SKM-1 treated with dmso at 0.1 percent for 144 hours (cell line): Measurements from ENCODE around the gene ZNF48.
A peak's percentile ranks its signal among the peaks of the same experiment; 100 is the strongest.

ENCODE experiments used
- DNase-seq: peaks from one replicate; lab custom pipeline; 2025; ENCODE audit not compliant: unreplicated experiment; lab: John Stamatoyannopoulos, UW

ZNF48 gene

GRCh38 chr16:30401768-30402425 lies 6.7 kb downstream of the ZNF48 start:
- no peak for DNase-seq

DNA sequence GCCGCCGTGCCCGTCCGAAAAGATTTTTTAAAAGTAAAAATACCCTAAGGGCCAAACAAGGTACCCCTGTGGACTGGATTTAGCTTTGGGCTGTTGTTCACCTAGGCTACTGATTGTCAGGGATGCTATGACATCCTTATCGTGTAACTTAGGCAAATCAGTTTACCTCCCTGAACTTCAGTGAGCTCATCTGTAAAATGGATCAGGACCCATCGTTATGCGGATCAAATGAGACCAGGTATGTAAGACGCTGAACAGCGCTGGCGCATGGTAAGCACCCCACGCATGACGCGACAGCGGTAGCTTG lies 11.5 kb downstream of the ZNF48 start:
- no peak for DNase-seq

GRCh38 chr16:30407102-30407803 lies 12.0 kb downstream of the ZNF48 start, which contains the start of gene ZNF771:
ZNF771 (plus strand) TSS chr16:30407606; CDS start chr16:30408054, 448 bp downstream.
- peak; percentile 79 for DNase-seq

- no peak for DNase-seq
These were observed 12.7 kb downstream of the ZNF48 start for GRCh38 chr16:30407804-30408534.

GRCh38 chr16:30409125-30410060 lies 14.2 kb downstream of the ZNF48 start:
- peak; percentile 83 for DNase-seq

GRCh38 chr16:30413112-30413806 lies 18.0 kb downstream of the ZNF48 start:
- DNase-seq: no peak

DNA sequence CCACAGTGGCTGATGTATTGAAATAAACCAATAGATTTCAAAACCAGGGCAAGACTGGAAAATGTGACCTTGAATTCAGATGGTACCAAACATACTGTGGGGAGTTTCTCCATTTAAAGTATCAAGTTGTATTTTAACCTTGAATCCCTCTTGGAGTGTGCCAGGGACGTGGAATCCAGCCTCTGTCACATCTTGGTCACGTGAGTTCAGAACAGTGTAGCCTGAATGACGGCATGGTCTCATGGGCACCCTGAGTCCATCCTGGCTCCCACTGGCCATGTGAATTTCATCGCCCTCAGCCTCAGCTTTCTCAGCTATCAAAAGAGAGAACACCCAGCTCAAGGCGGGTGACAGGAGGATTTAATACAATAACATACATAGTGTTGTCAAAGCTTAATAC lies 18.9 kb downstream of the ZNF48 start:
- no peak for DNase-seq

GRCh38 chr16:30416047-30416603 lies 20.9 kb downstream of the ZNF48 start:
- DNase-seq: no peak

GRCh38 chr16:30416624-30417528 lies 21.7 kb downstream of the ZNF48 start:
- DNase-seq: no peak

DNA sequence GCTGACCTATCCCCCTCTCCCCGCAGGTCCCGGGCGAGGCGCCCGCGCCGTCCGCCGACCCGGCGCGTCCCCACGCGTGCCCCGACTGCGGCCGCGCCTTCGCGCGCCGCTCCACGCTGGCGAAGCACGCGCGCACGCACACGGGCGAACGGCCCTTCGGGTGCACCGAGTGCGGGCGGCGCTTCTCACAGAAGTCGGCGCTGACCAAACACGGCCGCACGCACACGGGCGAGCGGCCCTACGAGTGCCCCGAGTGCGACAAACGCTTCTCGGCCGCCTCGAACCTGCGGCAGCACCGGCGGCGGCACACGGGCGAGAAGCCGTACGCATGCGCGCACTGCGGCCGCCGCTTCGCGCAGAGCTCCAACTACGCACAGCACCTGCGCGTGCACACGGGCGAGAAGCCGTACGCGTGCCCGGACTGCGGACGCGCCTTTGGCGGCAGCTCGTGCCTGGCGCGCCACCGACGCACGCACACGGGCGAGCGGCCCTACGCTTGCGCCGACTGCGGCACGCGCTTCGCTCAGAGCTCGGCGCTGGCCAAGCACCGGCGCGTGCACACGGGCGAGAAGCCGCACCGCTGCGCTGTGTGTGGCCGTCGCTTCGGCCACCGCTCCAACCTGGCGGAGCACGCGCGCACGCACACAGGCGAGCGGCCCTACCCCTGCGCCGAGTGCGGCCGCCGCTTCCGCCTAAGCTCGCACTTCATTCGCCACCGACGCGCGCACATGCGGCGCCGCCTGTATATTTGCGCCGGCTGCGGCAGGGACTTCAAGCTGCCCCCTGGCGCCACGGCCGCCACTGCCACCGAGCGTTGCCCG lies 22.5 kb downstream of the ZNF48 start:
- peak; percentile 85 for DNase-seq

GRCh38 chr16:30418350-30419181 lies 23.3 kb downstream of the ZNF48 start:
- DNase-seq: no peak

GRCh38 chr16:30421010-30421409 lies 25.8 kb downstream of the ZNF48 start:
- no peak for DNase-seq

GRCh38 chr16:30428055-30428454 lies 32.8 kb downstream of the ZNF48 start:
- DNase-seq: no peak

- DNase-seq: no peak
These were observed 34.1 kb downstream of the ZNF48 start for GRCh38 chr16:30429418-30429677.

DNA sequence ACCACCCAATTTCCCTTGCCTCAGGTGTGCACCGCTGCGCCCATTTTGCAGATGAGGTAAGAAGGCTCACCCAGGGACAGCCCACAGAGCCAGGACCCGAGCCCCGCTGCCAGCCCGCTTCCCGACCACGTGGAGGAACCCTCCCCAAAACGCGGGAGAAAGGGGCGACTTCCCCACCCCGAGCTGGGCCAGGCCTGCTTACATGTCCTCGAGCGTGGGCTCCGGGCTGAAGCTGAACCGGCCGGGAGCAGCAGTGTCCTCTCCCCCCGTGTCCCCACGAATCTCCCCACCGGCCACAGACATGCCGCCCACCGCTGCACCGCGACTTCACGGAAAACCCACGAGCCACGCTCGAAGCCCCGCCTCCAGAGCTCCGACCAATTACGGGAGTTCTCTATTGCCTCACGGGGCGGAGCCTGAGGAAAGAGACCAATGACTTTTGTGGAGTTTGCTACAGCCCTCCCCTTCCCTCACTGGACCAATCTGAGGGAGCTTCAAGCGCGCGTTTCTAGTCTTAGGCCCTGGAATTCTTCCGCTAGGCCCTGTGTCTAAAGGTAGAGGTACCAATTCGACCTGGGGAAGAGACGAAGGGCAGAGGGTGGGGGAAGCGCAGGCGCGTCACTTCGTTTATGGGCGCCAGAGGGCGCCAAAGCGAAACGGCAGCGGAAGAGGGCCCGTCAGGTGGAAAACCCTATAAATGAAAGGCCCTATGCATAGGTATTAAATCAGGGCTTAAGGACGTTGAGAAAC lies 34.6 kb downstream of the ZNF48 start, which contains the start of gene DCTPP1:
DCTPP1 (minus strand) TSS at position 353 of the 750 bp plus-strand sequence; CDS start at position 303, 50 bp downstream.
- DNase-seq: peak; percentile 99

DNA sequence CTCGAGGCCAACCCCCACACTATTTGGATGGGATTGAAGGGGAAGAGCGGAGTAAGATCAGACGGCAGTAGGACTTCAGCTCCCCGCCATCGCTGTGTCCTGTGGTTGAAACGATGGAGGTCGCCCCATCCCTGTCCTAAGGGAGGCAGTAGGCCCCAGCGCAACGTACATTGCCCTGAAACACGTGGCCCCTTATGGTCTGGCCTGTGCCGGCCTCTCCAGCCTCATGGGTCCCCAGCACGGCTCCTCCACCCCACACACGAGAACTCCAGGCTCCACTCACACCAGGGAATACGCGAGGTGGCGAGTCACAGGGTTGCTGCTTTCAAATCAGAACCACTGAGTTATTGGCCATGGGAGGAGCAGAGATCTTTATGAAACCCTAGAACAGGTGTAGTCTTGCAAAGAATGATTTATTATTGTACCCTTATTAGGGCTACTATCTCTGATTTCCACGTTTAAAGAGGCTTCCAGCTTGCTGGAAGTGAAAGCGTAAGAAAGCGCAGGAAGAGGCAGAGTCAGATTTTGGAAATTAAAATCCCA lies 35.3 kb downstream of the ZNF48 start:
- no peak for DNase-seq

DNA sequence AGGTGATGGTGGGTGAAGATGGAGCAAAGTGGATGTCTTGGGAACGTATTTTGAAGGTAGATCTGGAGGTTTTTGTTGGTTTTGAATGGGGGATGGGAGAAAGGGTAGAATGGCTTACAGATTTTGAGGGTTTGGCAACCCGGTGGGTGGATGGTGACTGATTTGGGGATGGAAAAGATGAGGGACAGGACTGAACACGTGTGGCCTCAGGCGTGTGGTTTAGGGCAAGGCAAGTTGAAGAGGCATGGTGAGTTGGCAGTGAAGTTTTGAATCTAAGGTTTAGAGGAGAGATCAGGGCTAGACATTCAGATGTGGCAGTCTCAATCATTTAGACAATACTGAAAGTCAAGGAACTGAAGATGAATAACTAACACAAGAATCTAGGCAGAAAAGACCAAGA lies 39.6 kb downstream of the ZNF48 start:
- DNase-seq: no peak
